G401.6 (cell line): ENCODE results near the gene FBXO24.

ENCODE experiments used
- FAIRE-seq: peaks from 2 replicates; lab custom pipeline; 2012; peaks lifted over from hg19 to GRCh38; lab: Jason Lieb, UNC

FBXO24 gene

DNA sequence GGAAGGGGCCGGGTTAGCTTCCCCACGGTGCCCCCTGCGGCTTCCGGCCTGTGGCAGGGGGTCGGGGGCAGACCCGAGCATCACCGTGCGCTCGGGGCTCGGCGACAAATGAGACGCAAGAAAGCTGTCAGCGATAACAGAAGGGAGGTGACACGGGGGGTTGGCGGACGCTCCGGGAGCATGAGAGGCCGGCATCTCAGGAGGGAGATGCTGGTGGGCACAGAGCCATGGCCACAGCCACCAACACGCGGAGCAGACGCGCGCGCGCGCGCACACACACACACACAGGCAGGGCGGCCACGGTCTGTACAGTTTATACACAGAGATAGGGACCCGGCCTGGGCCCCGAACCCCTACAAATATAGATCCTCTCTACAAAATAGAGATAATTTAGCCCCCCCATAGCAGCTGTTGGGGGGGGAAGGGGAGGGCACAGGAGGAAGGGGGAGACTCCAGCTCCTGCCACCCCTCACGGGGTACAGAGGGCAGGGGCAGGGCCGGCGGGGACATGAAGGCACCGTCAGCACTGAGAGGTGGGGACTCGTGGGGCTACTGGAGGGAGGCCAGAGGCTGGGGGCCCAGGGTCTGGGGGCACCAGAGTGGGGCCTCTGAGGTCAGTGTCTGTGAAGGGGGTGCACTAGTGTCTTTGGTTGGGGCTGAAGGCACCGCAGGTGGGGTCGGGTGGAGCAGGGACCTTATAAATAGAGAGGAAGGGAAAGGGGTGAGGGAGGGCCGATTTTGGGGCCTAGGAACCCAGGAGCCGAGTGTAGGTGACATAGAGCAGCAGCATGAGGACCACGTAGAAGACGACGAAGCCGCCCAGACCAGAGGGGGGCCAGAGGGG lies 11.5 kb upstream of the FBXO24 start:
- FAIRE-seq = no peak

GRCh38 chr7:100575206-100575631 lies 10.9 kb upstream of the FBXO24 start:
- no peak for FAIRE-seq

GRCh38 chr7:100575746-100576383 lies 10.3 kb upstream of the FBXO24 start:
- FAIRE-seq = no peak

GRCh38 chr7:100576384-100576993 lies 9.6 kb upstream of the FBXO24 start:
- FAIRE-seq = no peak

- no peak for FAIRE-seq
These were observed 9.0 kb upstream of the FBXO24 start for GRCh38 chr7:100577103-100577502.

DNA sequence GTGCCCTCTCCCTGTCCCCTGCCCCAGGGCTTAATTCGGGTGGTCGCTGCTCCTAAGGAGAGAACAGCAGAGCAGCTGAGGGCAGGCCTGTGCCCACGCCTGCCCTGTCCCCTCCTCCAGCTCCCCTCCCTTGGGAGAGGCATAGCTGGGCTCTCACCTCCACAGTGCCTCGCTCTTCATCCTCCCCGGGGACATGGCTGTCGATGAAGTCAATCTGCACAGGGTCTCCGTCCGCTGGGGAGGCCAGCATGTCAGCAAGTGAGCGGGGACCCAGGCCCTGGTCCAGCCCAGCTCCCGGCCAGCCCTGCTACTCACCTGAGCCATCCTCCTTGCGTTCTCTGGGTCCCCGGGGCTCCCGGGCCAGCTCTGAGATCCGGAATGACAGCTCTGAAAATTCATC lies 8.6 kb upstream of the FBXO24 start:
- no peak for FAIRE-seq

DNA sequence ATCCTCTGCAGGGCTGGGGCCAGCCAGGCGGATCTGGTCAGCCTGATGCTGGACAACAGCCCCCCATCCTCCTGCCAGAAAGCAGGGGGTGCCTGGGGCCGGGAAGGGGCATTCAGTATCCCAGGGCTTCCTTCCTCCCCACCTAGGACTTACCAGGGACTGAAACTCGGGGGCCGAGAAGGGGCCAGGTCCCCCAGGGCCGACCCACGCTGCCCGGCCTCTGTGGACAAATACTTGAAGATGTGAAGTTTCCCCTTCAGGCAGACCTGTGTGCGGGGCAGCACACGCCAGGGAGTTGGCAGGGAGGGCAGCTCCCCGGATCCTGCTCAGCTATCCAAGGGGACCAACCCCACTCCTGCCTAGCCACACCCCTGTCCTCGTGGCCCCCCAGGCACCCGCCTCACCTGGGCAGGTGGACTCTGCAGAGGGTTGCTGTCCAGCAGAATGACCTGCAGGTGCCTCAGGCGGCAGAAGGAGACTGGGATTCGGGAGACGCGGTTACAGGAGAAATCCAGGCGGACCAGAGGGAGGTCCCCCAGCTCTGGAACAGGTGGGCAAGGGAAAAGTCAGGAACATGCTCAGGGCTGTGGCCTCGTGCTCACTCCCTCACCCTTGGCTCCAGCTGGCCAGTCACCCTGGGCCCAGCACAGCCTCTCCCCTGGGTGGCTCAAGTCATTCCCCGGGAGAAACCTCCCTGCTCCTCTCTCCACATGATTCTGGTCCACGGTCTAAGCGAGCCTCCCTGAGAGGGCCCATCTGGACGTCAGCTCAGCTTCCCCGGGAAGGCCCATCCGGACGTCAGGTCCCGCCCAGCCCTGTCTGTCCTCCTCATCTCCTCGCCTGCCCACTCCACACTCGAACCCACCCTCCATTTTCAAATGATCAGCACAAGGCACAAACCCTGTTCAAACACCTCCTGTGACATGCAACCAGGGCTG lies 7.6 kb upstream of the FBXO24 start:
- FAIRE-seq = no peak

DNA sequence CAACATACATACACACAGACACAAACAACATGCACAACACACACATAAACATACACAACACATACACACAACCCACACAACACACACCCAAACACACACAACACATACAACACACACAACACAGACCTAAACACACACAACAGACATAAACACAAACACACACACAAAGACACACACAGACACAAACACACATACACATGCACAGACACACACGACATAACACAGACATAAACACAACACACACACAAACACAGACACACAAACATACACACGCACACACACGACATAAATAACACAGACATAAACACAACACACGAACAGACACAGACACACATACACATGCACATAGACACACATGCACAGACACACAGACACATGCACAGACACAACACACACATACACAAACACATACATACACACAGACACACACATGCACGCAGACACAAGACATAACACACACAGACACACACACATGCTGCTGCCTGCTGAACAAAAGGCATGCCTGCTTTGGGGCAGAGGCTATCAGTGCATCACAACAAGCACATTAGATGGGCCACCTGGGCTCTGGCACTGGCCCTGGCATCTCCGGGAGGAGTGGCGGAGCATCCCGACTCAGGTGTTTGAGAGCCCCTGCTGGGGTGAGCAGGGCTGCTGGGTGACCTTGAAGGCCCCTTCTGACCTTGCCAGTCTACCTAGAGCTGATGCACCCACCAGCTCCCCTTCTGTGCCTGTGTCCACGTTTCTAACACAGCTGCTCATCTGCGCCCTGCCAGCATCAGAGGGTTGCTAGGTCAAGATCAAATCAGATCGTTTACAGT lies 5.5 kb upstream of the FBXO24 start:
- FAIRE-seq = no peak

- FAIRE-seq = no peak
These were observed 4.0 kb upstream of the FBXO24 start for GRCh38 chr7:100582041-100582579.

DNA sequence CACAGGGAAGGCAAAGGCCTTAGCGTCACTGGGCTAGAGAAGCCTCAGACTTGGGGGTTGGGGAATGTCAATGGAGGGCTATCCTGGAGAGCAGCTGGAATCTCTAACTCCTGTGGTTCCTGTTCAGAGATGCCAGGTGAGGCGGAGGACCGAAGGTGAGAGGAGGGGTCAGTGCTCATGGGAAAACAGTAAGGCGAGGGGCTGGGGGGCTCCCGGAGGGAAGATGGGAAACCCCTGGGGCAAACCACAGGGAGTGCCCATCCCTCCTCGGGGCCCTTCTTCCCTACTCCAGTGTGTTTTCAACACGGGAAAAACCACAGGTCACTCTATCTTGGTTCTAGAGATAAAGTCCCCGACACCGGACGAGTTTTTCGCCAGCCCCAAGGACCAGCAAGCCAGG lies 3.5 kb upstream of the FBXO24 start:
- FAIRE-seq = no peak

- FAIRE-seq = no peak
These were observed 2.7 kb upstream of the FBXO24 start for GRCh38 chr7:100583132-100584053.

GRCh38 chr7:100584054-100584682 lies 2.0 kb upstream of the FBXO24 start:
- FAIRE-seq = no peak

- FAIRE-seq = no peak
These were observed 1.2 kb upstream of the FBXO24 start for GRCh38 chr7:100584683-100585510.

DNA sequence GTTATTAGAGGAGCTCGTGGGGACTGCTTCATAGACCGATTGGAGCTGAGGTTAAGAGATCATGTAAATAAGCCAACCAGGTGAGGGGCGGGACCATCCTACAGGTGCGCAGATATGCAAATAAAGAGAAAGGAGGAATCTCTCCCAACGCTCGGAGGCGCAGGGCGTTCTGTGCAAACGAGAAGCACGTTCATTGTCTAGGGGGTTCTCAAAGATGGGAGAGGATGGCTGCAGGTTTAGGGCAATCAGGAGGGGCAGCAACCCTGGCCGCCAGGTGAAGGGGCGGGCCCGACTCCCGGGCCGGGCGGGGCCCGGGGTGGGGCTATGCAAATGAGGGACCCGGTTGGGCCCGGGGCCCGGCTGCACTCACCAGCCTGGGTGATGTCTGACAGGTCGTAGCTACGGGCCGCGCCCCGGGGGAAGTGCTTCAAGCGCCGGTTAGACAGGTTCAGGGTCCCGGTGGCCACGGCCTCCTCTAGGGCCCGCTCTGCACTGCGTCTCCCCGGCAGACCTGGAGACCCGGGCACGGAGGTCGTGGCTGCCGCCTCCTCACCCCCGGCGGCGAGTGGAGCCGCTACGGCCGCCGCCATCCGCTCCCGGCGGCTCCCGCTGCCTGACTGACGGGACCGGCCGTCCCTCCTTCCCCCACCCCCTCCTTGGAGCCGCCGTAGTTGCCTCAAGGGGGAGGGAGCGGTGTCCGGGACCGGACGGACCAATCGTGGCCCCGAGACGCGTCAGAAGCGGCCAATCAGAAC lies 440 bp upstream of the FBXO24 start, which contains the start of gene LRCH4:
Gene LRCH4 (minus strand): TSS at position 619 of the 755 bp plus-strand sequence. CDS start 29 bp downstream, at position 590.
- no peak for FAIRE-seq

GRCh38 chr7:100588438-100588837 lies 2.3 kb downstream of the FBXO24 start:
- FAIRE-seq = no peak

- FAIRE-seq = no peak
These were observed 3.3 kb downstream of the FBXO24 start for GRCh38 chr7:100589341-100589947.

GRCh38 chr7:100590077-100590737 lies 4.1 kb downstream of the FBXO24 start:
- FAIRE-seq = no peak
